GM21529 (cell line): Measurements from ENCODE around the gene TMEM169.
"Not testable (repeated sequence)": the region's sequence is repeated elsewhere in the genome, so short reads cannot be mapped to it uniquely, and the experiment has no call there.

Experiments used
- ATAC-seq: cut with Tn5 transposase; IDR thresholded peaks from one replicate; pipeline ENCODE4 v1.9.1; 2021; ENCODE audit not compliant: unreplicated experiment

Gene TMEM169

DNA sequence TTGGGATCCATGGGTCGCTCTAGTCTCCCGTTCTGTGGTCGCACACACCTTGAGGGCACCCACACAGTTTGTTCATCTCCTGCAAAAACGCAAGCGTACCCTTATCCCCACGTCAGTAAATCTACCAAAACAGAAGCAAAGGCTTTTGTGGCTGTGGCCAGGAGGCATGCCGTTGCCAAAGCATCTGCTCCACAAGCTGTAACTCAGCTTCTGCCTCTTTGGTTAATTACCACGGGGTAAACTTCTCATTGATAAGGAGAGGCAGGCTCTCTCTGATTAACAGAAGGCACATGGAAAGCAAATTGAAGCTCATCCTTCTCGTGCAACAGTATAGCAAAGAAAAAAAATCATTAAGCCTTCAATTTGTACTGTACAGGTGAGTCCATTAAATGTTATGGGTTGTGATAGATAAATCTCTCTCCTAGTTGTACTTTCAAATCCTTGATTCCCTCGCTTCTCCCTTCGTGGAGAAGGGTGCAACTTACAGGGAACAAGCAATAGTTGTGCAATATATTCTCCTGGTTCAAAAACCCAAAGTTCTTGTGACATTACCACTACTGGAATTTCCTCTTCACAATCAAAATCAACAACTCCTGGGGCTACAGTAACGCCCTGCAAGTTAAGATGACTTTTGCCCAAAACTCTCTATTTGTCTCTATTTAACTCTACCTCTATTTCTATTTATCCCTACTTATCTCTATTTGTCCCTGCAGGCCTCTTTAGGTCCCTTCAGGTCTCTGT, 10.4 kb upstream of the TMEM169 start:
- no peak for ATAC-seq

DNA sequence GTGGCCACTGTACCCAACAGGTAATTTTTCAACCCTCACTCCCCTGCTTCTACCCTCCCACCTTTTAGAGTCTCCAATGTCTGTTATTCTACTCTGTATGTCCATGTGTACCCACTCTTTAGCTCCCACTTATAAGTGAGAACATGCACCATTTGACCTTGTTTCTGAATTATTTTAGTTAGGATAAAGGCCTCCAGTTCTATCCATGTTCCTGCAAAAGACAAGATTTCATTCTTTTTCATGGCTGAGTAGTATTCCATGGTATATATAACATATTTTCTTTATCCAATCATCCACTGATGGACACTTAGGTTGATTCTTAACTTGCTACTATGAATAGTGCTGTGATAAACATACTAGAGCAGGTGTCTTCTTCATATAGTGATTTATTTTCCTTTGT, 9.2 kb upstream of the TMEM169 start:
- ATAC-seq: no peak

DNA sequence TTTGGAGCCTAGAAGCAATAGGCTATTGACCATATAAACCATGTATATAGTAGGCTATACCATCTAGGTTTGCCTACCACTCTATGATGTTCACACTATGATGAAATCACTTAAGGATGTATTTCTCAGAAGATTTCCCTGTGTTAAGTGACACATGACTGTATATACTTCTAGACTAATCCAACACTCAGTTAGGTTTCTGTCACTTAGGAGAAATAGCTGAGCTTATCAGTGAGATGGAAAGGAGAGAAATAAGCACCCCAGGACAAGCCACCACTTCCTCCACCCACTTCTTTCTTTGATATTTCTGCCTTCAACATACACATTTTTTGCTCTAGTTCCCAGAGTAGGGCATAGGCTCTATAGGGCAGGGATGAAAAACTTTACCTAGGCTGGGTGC, 7.9 kb upstream of the TMEM169 start:
- no peak for ATAC-seq

DNA sequence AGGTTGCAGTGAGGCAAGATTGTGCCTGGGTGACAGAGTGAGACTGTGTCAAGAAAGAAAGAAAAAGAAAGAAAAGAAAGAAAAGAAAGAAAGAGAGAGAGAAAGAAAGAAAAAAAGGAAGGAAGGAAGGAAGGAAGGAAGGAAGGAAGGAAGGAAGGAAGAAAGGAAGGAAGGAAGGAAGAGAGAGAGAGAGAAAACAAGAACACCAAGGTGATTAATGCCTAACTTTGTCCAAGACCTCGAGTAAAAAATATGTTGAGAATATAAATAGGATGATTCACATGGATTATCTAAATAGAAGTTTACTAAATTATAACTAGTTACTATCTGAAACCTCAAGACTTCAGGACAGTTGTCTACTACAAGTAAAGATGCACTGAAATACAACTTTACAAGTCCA, 7.3 kb upstream of the TMEM169 start:
- no peak for ATAC-seq

DNA sequence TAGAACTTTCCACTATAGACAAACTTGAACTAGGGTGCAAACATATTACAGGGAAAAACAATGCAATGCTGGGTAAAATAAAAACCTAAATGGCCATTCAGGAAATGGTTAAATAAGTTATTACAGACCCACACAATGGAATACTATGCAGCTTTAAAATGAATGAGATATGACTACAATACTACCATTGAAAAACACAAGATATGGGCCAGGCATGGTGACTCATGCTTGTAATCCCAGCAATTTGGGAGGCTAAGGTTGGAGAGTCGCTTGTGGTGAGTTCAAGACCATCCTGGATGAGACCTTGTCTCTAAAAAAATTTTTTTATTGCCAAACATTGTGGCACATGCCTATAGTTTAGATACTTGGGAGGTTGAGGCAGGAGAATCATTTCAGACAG, 6.9 kb upstream of the TMEM169 start:
- ATAC-seq: no peak

DNA sequence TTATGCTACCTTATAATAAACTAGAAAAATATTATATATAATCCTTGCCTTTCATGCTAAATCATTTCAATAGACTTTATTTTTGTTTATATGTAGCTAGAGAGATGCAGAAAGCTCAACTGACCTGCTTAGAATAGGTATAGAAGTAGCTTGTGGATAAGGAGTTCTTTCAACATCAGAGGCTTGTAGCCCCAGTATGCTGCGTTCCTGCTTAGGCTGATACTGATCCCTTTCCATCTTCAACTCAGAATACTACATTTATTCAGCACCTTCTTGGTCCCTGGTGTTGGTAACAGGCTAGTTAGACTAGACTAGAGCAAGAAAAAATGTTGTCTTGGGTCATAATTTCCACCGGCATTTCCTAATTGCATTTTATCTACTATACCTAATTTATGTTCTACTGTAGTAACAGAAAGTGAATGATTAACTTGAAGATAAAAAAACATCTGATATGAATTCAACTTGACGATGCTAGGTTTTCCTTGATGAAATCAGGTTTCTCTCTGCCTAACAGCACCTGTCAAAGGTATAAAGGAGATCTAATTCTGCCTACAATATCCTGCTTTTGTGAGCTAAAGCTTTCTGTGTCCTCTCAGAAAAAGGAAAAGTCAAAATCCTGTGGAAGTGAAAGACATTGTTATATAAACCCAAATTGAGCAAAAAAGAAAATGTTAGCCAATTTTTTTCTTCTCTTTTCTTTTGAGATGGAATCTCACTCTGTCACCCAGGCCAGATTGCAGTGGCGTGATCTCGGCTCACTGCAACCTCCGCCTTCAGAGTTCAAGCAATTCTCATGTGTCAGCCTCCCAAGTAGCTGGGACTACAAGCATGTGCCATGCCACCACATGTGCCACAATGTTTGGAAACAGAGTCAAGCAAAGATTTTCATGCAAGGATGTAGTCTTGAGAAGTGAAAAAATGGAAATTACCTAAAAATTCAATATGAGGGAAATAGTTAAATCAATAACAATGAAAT, 5.9 kb upstream of the TMEM169 start:
- ATAC-seq: no peak

DNA sequence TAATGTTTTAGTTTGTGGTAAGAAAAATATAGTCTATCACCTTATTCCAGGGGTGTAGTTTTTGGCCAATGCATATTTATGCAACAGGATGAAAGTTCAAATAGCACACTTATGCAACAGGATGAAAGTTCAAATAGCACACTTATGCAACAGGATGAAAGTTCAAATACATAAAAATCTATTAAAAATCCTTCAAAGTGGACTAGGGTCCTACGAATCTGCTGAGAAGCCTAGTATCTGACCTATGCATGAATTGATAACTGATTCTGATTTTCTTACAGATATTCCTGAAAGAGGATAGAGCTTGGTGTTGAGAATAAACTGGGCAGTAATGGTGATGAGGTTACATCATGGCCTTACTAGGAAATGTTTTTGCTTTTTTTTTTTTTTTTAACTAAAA, 2.9 kb upstream of the TMEM169 start:
- ATAC-seq: no peak

DNA sequence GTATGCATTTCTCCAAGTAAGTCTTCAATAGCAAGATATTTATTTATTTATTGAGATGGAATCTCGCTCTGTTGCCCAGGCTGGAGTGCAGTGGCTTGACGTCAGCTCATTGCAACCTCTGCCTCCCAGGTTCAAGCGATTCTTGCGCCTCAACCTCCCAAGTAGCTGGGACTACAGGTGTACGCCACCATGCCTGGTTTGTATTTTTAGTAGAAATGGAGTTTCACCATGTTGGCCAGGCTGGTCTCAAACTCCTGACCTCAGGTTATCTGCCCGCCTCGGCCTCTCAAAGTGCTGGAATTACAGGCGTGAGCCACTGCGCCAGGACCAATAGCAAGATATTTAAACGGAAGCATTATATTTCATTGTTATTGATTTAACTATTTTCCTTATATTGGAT, 1.7 kb upstream of the TMEM169 start:
- ATAC-seq: not testable (repeated sequence)

DNA sequence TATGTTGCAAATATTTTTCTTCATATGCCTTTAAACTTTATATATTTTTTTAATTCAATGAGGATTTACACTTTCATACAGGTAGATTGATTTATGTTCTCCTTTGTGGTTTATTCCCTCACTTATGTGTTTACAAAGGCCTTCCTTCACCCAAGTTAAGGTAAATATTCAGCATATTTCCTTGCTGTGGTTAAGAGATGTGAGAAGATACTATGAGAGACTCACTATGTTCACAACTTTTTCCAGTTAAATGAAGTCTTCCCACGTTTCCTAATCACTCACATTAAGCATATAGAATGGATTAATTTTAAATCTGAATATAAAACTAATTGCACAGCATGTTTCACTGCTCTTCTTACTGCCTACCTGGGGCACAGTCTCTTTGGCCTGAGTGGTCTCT, 707 bp upstream of the TMEM169 start:
- ATAC-seq: no peak

DNA sequence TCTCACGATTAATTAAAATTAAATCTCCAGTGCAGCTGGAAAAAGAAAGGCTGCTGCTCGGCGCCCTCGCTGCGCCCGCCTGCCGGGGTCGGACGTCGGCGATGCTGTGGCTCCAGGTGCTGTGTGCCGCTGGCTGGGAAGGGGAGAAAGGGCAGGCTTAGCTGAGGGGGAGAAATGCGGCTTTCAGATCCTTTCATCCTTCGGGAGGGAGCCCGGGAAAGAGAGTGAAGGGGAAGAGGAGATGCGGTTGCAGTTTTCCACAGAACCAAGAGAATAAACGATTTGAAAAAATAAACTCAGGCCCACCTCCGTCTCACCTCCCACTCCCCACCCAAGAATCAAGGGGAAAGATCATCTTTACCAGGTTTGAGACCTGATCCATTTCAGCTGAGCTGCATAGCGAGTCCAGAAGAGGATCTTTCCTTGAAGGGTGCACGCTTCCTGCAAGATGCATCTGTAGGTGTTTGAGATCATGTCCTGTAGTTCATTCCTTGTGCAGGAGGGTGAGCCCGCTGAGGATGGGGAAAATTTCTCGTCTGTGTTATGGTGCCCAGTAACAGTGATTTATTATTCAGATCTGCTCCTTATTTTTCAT, 495 bp downstream of the TMEM169 start:
- peak; percentile 9 for ATAC-seq

DNA sequence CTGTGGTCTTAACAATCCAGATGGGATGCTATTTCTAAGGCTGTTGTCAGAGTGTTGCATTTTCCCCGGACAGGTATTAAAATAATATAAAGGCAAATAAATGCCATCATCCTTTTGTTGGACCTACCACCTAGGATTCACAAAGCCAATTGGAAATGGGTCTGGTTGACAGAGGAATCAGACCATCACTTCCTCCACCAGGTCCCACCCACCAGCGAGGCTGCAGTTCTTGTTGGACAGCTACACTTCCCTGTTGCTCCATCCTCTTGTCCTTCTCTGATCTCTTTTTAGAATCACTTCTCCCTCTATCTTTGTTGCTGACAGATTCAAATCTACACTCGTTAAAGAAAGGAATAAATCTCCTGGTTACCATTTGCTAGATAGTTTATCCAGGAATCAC, 1.1 kb downstream of the TMEM169 start:
- ATAC-seq: no peak

DNA sequence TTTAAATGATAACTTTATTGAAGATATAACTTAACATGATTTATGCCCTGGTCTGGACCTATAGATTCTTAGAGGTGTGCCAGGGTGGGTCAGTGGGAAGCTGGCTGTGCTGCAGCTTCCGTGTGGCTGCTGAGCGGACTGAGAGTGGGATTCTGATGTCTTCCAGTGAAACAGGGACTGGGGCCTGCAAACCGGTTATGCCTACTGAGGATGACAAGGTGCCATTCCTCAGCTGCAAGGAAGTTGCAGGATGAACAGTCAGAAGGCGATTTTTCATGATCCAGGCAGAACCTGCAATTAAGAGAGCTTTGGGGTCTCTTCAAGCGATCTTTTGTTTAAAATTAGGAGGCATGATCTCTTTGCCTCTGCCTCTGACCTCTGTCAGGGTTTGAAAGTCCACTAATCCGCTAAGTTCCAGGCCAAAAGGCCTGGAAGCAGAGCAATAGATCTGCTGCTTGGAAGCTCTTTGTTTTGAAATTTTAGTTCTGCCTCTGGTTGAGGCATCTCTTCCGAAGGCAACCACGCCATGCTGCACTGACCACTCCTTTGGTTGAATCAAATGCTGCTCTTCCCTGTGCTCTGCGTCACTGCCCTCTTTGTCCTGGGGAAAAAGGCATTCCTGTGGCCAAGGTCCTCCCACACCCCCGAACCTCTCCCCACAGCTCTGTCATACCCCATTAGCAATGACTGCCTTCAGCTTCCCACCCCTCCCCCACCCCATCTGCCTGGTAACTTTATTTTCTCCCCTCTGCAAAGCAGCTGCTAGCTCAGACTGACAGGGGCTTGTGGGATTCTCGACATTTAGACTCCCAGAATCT, 2.0 kb downstream of the TMEM169 start:
- no peak for ATAC-seq

DNA sequence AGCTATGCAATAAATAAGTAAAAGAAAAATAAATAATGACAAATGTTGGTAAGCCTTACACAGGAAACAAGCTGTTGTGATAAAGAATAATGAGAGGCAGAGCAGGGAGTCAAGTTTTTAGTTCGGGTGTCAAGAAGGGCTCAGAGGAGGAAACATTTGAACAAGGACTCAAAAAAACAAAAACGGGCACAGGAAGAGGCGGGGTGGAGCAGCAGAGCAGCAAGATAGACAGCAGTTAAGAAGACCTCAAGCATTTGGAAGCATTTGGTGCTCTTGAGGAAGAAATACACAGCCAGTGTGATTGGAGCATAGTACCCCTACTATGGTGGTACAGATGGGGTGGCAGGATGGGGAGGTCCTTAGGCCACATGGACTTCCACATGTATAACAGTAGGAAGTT, 2.8 kb downstream of the TMEM169 start:
- no peak for ATAC-seq

DNA sequence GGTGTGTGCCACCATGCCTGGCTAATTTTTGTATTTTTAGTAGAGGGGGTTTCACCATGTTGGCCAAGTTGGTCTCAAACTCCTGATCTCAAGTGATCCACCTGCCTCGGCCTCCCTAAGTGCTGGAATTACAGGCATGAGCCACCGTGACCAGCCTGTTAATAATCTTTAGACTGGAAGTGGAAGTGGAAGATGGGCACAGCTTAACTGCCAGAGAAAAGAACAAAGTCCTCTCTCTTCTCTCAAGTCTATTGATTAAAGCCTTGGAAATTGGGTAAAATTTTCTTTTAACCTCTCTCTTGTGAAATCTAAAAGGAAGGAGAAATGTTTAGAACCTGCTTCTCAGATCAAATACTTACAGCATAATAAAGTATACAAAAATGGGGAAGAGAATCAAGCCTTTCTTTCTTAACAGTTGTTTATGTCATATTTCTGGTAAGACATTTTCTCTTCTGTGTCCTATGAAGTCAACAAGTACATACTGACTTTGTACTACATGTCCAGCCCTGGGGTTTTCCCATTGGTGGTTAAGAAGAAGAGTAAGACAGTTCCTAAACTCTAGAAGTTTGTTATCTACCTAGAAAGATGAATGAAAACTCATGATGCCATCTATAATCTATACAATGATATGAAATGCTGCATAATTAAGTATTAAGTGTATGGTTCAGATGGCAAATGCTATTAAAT, 4.6 kb downstream of the TMEM169 start:
- no peak for ATAC-seq

DNA sequence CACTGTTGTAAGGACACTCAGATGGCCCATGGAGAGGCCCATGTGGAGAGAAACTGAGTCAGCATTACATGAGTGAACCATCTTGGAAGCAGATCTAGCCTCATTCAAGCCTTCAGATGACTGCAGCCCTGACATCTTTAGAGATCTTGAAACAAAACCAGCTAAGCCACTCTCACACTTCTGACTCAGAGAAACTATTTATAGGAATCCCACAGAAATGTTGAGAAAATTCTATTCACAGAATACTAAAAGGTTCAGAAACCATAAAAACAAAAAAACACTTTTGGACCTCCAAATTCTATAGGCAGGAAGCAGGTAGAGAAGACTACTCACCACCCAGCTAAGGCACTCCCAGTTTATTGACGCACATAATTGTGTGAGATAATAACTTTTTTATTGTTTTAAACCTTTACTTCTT, 8.7 kb downstream of the TMEM169 start:
- ATAC-seq: peak; percentile 72

DNA sequence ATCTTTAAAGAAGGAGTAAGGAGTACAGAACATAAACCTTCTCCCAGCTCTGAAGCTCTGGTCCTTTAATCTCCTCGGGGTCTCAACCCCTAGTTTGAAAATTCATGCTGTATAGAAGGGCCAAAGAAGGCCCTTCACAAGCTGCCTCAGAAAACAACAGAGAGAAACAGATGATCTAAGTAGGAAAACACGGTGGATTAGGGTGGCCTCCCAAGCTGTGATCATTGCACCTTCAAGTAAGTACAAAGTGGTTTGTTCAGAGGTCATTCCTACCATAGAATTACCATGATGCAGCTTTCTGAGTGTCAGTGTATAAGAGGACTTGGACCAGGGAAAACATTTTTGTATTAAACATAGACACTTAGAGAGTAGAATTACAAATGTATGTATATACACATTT, 10.9 kb downstream of the TMEM169 start:
- ATAC-seq: no peak

DNA sequence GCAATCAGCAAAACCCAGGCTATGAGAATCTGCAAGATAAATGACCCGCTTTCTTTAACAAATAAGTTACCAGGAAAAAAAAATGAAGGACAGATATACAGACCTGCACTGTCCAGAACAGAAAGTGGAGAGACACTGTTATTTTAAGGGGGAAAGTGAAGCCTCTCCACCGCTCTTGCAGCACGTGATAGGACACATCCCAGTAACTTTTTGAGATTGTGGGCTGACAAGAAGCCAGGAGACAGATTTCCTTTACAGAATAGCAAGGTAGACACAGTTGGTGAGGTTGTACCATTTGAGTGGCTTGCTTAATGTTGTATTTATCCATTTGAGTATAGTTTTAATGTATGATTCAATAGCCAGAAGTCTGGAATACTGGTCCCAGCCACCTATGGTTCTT, 13.0 kb downstream of the TMEM169 start:
- no peak for ATAC-seq

DNA sequence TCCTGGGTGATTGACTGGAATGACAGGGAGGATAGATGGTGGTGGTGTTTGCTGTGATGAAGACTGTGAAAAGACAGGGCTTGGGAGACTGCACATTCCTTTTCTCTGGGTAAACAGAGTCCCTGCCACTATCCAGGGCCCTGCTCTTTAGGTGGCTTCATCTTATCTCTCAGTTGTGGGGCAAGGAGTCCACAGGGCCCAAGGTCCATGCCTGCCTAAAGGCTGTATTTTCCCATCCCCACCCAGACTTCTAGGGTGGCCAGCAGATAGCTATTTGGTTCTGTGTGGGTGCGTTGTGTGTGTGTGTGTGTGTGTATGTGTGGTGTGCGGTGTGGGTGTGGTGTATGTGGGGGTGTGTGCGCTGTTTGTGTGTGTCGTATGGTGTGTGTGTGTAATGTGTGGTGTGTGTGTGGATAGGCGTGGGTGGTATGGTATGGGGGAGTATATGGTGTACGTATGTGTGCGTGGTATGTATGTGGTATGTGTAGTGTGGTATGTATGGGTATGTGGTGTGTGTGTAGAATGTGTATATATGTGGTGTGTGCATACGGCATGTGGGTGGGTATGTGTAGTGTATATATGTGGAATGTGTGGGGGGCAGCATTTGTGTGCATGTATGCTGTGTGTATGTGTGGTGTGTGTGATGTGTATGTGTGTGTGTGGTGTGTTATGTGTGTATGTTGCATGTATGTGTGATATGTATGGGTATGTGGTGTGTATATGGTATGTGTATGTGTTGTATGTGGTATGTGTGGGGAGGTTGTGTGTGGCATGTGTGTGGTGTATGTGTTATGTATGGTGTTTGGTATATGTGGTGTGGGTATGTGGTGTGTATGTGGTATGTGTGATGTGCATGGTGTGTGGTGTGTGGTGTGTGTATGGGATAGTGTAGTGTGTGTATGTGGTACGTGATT, 17.0 kb downstream of the TMEM169 start:
- no peak for ATAC-seq

DNA sequence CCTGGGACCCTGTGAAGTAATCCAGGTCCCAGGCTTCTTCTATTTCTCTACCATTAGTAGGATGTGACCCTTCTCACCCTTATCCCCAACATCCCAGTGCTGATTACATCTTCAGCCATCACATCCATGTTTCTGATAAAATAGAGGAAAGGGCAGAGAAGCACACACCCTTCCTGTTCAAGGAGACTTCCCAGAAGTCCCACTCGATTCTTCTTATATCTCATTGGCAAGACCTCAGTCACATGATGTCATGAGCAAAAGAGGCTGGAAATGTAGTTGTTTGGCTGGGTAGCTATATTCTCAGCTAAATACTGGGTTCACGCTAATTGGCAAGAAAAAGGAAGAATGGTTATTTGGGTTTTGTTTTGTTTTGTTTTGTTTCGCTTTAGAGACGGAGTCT, 19.4 kb downstream of the TMEM169 start:
- no peak for ATAC-seq
